HEK293 (cell line): ENCODE measurements around the gene MAP1B.
"Not testable (repeated sequence)": the region's sequence is repeated elsewhere in the genome, so short reads cannot be mapped to it uniquely, and the experiment has no call there.

Experiments used
- CTCF ChIA-PET: fragments of 350-600 bp; formaldehyde crosslinking; extraction: SDS; loops from one replicate; lab custom pipeline; 2021; ENCODE audit warnings: antibody characterized with exemption; lab: Yijun Ruan, JAX
- POLR2A ChIA-PET: fragments of 300-600 bp; formaldehyde crosslinking; extraction: SDS; loops from one replicate; lab custom pipeline; 2020; ENCODE audit warnings: antibody characterized with exemption, inconsistent platforms; lab: Yijun Ruan, JAX
- H3K27ac ChIP-seq: fragments of 200-500 bp; sonication (Bioruptor generic); 2 replicates; pipeline ENCODE4 v1.5.1; 2014; ENCODE audit warnings: low read depth, low read length, control low read depth, inconsistent platforms; ENCODE audit errors: extremely low read depth
- H3K36me3 ChIP-seq, 2 experiments: fragments of 200-500 bp in 1 of 2; sonication (Bioruptor generic) in 1 of 2; 1 replicate in 1 of 2; 2 replicates in 1 of 2; pipeline ENCODE4 v1.5.1; 2014 to 2017; ENCODE audit warnings: inconsistent platforms in 2 of 2, low read length in 2 of 2; ENCODE audit not compliant: control insufficient read depth in 2 of 2, insufficient read depth in 1 of 2
- H3K4me1 ChIP-seq: fragments of 200-500 bp; sonication (Bioruptor generic); 2 replicates; pipeline ENCODE4 v1.5.1; 2014; ENCODE audit warnings: mild to moderate bottlenecking, low read length, inconsistent platforms; ENCODE audit not compliant: control insufficient read depth, insufficient read depth
- H3K4me3 ChIP-seq: 2 replicates; pipeline ENCODE4 v1.5.1; 2011; ENCODE audit warnings: low read depth, mild to moderate bottlenecking, control low read depth, low read length, moderate library complexity
- H3K9me3 ChIP-seq: fragments of 200-500 bp; sonication (Bioruptor generic); 2 replicates; pipeline ENCODE4 v1.5.1; 2014; ENCODE audit warnings: low read depth, low read length, inconsistent platforms; ENCODE audit not compliant: control insufficient read depth, insufficient read depth
- BCL11A ChIP-seq: fragments of 450-650 bp; formaldehyde crosslinking; IDR thresholded peaks from 2 replicates; pipeline ENCODE4 v1.5.1; 2016; ENCODE audit warnings: low read depth, missing biosample characterization, missing genetic modification characterization
- HOXC10 ChIP-seq: sonication (generic); formaldehyde crosslinking; IDR thresholded peaks from 2 replicates; pipeline ENCODE4 v1.8.1; 2023; ENCODE audit warnings: mild to moderate bottlenecking, missing genetic modification reagents
- KLF1 ChIP-seq: fragments of 450-650 bp; formaldehyde crosslinking; IDR thresholded peaks from 2 replicates; pipeline ENCODE4 v1.5.1; 2016; ENCODE audit warnings: missing biosample characterization, missing genetic modification characterization
- KLF7 ChIP-seq: fragments of 450-650 bp; formaldehyde crosslinking; IDR thresholded peaks from 2 replicates; pipeline ENCODE4 v1.5.1; 2016; ENCODE audit warnings: missing biosample characterization, missing genetic modification characterization, borderline replicate concordance
- TCF7L2 ChIP-seq: IDR thresholded peaks from 2 replicates; pipeline ENCODE4 v1.6.1; 2011; ENCODE audit warnings: low read depth, mild to moderate bottlenecking, inconsistent platforms, low read length, moderate library complexity, borderline replicate concordance
- ZBTB20 ChIP-seq: fragments of 450-650 bp; formaldehyde crosslinking; IDR thresholded peaks from 2 replicates; pipeline ENCODE4 v1.5.1; 2016; ENCODE audit warnings: missing biosample characterization, missing genetic modification characterization
- ZNF121 ChIP-seq: fragments of 450-650 bp; formaldehyde crosslinking; IDR thresholded peaks from 2 replicates; pipeline ENCODE4 v1.5.1; 2016; ENCODE audit warnings: missing biosample characterization, missing genetic modification characterization
- ZNF132 ChIP-seq: fragments of 450-650 bp; formaldehyde crosslinking; IDR thresholded peaks from 2 replicates; pipeline ENCODE4 v1.5.1; 2017; ENCODE audit warnings: missing biosample characterization, missing genetic modification characterization, borderline replicate concordance
- ZNF157 ChIP-seq: fragments of 450-650 bp; formaldehyde crosslinking; IDR thresholded peaks from 2 replicates; pipeline ENCODE4 v1.5.1; 2016; ENCODE audit warnings: missing biosample characterization, missing genetic modification characterization
- ZNF174 ChIP-seq: fragments of 450-650 bp; formaldehyde crosslinking; IDR thresholded peaks from 2 replicates; pipeline ENCODE4 v1.5.0; 2017; ENCODE audit warnings: missing biosample characterization, mild to moderate bottlenecking, missing genetic modification characterization
- ZNF211 ChIP-seq: fragments of 450-650 bp; formaldehyde crosslinking; IDR thresholded peaks from 2 replicates; pipeline ENCODE4 v1.5.1; 2016; ENCODE audit warnings: low read depth, missing biosample characterization, missing genetic modification characterization
- ZNF404 ChIP-seq: fragments of 450-650 bp; formaldehyde crosslinking; IDR thresholded peaks from 2 replicates; pipeline ENCODE4 v1.5.1; 2017; ENCODE audit warnings: missing biosample characterization, missing genetic modification characterization
- ZNF514 ChIP-seq: fragments of 450-650 bp; formaldehyde crosslinking; IDR thresholded peaks from 2 replicates; pipeline ENCODE4 v1.5.1; 2016; ENCODE audit warnings: missing biosample characterization, missing genetic modification characterization
- ZNF596 ChIP-seq: fragments of 450-650 bp; IDR thresholded peaks from 2 replicates; pipeline ENCODE4 v1.5.0; 2018; ENCODE audit warnings: missing biosample characterization, mild to moderate bottlenecking, missing genetic modification characterization, moderate library complexity
- ZNF658 ChIP-seq: fragments of 450-650 bp; formaldehyde crosslinking; IDR thresholded peaks from 2 replicates; pipeline ENCODE4; 2016; ENCODE audit warnings: missing biosample characterization, missing genetic modification characterization
- ZSCAN23 ChIP-seq: fragments of 450-650 bp; formaldehyde crosslinking; IDR thresholded peaks from 2 replicates; pipeline ENCODE4 v1.5.1; 2016; ENCODE audit warnings: missing biosample characterization, missing genetic modification characterization
- TF ChIP-seq, protein P1 (sequence below): fragments of 450-650 bp; formaldehyde crosslinking; IDR thresholded peaks from 2 replicates; pipeline ENCODE4 v1.5.1; 2017; ENCODE audit warnings: missing biosample characterization, mild to moderate bottlenecking, missing genetic modification characterization, moderate library complexity
- TF ChIP-seq, protein P2 (sequence below): fragments of 450-650 bp; formaldehyde crosslinking; IDR thresholded peaks from 2 replicates; pipeline ENCODE4 v1.5.1; 2016; ENCODE audit warnings: missing biosample characterization, missing genetic modification characterization
- TF ChIP-seq, protein P3 (sequence below): fragments of 450-650 bp; formaldehyde crosslinking; IDR thresholded peaks from 2 replicates; pipeline ENCODE4 v1.5.1; 2016; ENCODE audit warnings: missing biosample characterization, missing genetic modification characterization
- TF ChIP-seq, protein P4 (sequence below): fragments of 450-650 bp; formaldehyde crosslinking; IDR thresholded peaks from 2 replicates; pipeline ENCODE4 v1.5.1; 2016; ENCODE audit warnings: missing biosample characterization, missing genetic modification characterization

Gene MAP1B

DNA sequence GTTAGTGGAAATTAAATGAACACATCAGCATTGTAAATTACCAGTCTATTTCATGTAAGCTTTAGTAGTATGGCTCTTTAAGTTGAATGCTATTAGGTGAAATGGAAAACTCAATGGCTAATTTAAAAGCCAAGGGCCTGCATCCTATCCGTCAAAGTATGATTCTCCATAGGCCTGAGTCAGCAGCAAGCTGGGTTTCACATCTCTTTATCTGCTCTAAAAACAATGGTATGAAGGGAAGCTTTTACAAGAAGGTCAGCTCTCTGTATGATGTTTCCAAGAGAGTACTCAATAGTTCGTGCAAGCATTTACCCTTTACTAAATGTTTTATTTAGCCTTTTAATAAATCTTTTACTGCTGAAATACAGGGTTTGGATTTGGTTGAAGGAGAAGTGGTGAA, 62.8 kb downstream of the MAP1B start:
- no peaks in the 10 kb centered on the region for H3K36me3 ChIP-seq
- TF ChIP-seq TCF7L2 (no peak), ZNF404 (tag by site-specific recombination) (no peak), HOXC10 (CRISPR knock-in tag) (no peak), ZNF658 (tag by site-specific recombination) (no peak), KLF7 (tag by site-specific recombination) (no peak), KLF1 (tag by site-specific recombination) (no peak), BCL11A (tag by site-specific recombination) (no peak), ZNF514 (tag by site-specific recombination) (no peak), ZSCAN23 (tag by site-specific recombination) (no peak)
- TF ChIP-seq, protein P1, sequence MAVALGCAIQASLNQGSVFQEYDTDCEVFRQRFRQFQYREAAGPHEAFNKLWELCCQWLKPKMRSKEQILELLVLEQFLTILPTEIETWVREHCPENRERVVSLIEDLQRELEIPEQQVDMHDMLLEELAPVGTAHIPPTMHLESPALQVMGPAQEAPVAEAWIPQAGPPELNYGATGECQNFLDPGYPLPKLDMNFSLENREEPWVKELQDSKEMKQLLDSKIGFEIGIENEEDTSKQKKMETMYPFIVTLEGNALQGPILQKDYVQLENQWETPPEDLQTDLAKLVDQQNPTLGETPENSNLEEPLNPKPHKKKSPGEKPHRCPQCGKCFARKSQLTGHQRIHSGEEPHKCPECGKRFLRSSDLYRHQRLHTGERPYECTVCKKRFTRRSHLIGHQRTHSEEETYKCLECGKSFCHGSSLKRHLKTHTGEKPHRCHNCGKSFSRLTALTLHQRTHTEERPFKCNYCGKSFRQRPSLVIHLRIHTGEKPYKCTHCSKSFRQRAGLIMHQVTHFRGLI (tag by site-specific recombination) = no peak
- TF ChIP-seq, protein P2, sequence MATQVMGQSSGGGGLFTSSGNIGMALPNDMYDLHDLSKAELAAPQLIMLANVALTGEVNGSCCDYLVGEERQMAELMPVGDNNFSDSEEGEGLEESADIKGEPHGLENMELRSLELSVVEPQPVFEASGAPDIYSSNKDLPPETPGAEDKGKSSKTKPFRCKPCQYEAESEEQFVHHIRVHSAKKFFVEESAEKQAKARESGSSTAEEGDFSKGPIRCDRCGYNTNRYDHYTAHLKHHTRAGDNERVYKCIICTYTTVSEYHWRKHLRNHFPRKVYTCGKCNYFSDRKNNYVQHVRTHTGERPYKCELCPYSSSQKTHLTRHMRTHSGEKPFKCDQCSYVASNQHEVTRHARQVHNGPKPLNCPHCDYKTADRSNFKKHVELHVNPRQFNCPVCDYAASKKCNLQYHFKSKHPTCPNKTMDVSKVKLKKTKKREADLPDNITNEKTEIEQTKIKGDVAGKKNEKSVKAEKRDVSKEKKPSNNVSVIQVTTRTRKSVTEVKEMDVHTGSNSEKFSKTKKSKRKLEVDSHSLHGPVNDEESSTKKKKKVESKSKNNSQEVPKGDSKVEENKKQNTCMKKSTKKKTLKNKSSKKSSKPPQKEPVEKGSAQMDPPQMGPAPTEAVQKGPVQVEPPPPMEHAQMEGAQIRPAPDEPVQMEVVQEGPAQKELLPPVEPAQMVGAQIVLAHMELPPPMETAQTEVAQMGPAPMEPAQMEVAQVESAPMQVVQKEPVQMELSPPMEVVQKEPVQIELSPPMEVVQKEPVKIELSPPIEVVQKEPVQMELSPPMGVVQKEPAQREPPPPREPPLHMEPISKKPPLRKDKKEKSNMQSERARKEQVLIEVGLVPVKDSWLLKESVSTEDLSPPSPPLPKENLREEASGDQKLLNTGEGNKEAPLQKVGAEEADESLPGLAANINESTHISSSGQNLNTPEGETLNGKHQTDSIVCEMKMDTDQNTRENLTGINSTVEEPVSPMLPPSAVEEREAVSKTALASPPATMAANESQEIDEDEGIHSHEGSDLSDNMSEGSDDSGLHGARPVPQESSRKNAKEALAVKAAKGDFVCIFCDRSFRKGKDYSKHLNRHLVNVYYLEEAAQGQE (tag by site-specific recombination) = no peak
- TF ChIP-seq, protein P3, sequence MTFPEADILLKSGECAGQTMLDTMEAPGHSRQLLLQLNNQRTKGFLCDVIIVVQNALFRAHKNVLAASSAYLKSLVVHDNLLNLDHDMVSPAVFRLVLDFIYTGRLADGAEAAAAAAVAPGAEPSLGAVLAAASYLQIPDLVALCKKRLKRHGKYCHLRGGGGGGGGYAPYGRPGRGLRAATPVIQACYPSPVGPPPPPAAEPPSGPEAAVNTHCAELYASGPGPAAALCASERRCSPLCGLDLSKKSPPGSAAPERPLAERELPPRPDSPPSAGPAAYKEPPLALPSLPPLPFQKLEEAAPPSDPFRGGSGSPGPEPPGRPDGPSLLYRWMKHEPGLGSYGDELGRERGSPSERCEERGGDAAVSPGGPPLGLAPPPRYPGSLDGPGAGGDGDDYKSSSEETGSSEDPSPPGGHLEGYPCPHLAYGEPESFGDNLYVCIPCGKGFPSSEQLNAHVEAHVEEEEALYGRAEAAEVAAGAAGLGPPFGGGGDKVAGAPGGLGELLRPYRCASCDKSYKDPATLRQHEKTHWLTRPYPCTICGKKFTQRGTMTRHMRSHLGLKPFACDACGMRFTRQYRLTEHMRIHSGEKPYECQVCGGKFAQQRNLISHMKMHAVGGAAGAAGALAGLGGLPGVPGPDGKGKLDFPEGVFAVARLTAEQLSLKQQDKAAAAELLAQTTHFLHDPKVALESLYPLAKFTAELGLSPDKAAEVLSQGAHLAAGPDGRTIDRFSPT = no peak
- H3K9me3 ChIP-seq = no peaks in the 10 kb centered on the region
- no peak overlapping the region for H3K27ac ChIP-seq
- no peak overlapping the region for H3K4me3 ChIP-seq
- ChIA-PET POLR2A (no interaction called here), CTCF (interaction anchor here (0.6 to 1.8 kb wide), 4 partner anchors 16 to 138 kb away, joined by 3 to 6 read pairs (median 4); no protein-coding TSS in a partner anchor)
- H3K4me1 ChIP-seq = peaks cover 13% of the 10 kb centered on the region

DNA sequence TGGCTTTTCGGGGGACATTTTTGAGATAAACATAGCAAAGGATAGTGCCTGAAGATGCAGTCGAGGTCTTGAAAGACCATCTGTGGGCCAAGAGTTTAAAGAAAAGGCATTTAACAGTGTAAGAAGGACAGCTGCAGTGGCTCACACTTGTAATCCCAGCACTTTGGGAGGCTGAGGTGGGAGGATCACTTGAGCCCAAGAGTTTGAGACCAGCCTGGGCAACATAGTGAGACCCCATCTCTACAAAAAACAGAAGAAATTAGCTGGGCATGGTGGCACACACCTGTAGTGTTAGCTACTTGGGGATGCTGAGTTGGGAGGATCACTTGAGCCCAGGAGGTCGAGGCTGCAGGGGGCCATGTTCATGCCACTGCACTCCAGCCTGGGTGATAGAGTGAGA, 63.9 kb downstream of the MAP1B start:
- TF ChIP-seq ZNF121 = peak; percentile 75
- TF ChIP-seq, all 188 proteins: peak for 1; not testable (repeated sequence) for 187
- H3K36me3 ChIP-seq, POLR2A ChIA-PET, H3K4me3 ChIP-seq, H3K9me3 ChIP-seq, H3K27ac ChIP-seq, H3K4me1 ChIP-seq: not testable (repeated sequence)
- CTCF ChIA-PET = interaction anchor here (0.6 kb wide), 1 partner anchor 309 kb away, joined by 3 read pairs; no protein-coding TSS in a partner anchor

DNA sequence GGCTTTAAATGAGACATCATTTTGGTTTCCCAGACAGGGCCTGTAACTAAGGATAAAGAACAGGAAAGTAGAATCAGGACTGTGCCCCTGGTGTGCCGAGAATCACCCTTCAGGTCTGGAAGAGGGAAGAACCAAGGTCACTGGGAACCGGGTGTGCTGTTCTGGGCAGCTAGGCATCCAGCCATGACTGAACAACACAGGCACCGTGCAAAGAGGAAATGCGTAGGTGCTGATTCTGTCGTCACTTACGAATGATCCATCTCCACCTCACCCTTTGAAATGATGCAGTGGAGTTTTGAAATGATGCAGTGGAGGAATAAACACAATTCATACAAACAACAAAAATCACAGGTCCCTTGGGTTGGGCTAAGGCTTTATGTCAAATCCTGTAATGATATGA, 64.4 kb downstream of the MAP1B start:
- Histone ChIP-seq H3K27ac (no peak overlapping the region), H3K4me3 (no peak overlapping the region), H3K9me3 (no peaks in the 10 kb centered on the region), H3K4me1 (peaks cover 4% of the 10 kb centered on the region; the same call in 1 of the 2 replicates), H3K36me3 (no peaks in the 10 kb centered on the region)
- CTCF ChIA-PET = interaction anchor here (0.6 kb wide), 1 partner anchor 210 kb away, joined by 3 read pairs; no protein-coding TSS in a partner anchor
- POLR2A ChIA-PET = no interaction called here
- TF ChIP-seq ZNF157 (tag by site-specific recombination) = no peak
- no peak for TF ChIP-seq ZNF174 (tag by site-specific recombination)
- TF ChIP-seq, protein P4, sequence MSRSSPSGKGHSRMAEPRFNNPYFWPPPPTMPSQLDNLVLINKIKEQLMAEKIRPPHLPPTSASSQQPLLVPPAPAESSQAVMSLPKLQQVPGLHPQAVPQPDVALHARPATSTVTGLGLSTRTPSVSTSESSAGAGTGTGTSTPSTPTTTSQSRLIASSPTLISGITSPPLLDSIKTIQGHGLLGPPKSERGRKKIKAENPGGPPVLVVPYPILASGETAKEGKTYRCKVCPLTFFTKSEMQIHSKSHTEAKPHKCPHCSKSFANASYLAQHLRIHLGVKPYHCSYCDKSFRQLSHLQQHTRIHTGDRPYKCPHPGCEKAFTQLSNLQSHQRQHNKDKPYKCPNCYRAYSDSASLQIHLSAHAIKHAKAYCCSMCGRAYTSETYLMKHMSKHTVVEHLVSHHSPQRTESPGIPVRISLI (tag by site-specific recombination) = no peak
- TF ChIP-seq ZNF211 (tag by site-specific recombination) = no peak
- no peak for TF ChIP-seq ZNF596 (tag by site-specific recombination)
- no peak for TF ChIP-seq ZBTB20
- no peak for TF ChIP-seq ZNF132 (tag by site-specific recombination)
